Measurements from ENCODE around the gene RNF187.
A peak's percentile ranks its signal among the peaks of the same experiment; 100 is the strongest.

Gene RNF187

GRCh38 chr1:228469413-228470162 lies 17.6 kb upstream of the RNF187 start:
- TF ChIP-seq, protein P1, sequence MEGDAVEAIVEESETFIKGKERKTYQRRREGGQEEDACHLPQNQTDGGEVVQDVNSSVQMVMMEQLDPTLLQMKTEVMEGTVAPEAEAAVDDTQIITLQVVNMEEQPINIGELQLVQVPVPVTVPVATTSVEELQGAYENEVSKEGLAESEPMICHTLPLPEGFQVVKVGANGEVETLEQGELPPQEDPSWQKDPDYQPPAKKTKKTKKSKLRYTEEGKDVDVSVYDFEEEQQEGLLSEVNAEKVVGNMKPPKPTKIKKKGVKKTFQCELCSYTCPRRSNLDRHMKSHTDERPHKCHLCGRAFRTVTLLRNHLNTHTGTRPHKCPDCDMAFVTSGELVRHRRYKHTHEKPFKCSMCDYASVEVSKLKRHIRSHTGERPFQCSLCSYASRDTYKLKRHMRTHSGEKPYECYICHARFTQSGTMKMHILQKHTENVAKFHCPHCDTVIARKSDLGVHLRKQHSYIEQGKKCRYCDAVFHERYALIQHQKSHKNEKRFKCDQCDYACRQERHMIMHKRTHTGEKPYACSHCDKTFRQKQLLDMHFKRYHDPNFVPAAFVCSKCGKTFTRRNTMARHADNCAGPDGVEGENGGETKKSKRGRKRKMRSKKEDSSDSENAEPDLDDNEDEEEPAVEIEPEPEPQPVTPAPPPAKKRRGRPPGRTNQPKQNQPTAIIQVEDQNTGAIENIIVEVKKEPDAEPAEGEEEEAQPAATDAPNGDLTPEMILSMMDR (IDR thresholded peaks at IDR 0.05; ENCODE audit: extremely low read depth, missing control alignments) = no peak
- no peak for DNase-seq (ENCODE audit: low spot score)

- TF ChIP-seq, protein P1 (IDR thresholded peaks at IDR 0.05; ENCODE audit: extremely low read depth, missing control alignments) = no peak
- no peak for DNase-seq (ENCODE audit: low spot score)
Measured at GRCh38 chr1:228471154-228471761, 15.9 kb upstream of the RNF187 start.

DNA sequence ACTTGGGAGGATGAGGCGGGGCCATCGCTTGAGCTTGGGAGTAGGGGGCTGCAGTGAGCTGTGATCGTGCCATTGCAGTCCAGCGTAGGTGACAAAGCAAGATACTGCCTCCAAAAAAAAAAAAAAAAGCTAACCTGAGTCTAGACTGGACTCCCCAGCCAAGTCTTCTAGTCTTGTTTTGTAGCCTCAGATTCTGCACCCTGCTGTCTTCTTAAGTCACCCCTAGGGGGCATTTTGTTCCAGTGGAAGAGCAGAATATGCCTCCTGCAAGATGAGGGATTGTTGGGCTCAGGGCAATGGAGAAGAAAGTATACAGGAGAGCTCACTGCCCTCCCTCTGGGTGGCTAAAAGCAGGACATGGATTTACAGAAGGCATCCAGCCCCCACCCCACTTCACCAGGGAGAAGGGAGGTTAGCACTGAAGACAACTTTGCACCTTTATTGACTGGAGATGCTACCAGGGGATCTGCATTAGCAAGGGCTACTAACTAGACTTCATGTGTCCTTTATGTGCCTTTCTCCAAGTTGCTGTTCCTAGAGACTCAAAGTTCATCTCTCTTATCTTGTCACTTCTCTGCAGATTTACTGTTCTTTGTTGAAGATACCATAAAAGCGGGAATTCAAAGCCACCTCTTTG lies 15.3 kb upstream of the RNF187 start:
- peak; percentile 65 for DNase-seq (ENCODE audit: low spot score)
- TF ChIP-seq, protein P1 (IDR thresholded peaks at IDR 0.05; ENCODE audit: extremely low read depth, missing control alignments) = peak; percentile 54

GRCh38 chr1:228472655-228473054 lies 14.5 kb upstream of the RNF187 start:
- TF ChIP-seq, protein P1 (IDR thresholded peaks at IDR 0.05; ENCODE audit: extremely low read depth, missing control alignments) = no peak
- no peak for DNase-seq (ENCODE audit: low spot score)

- TF ChIP-seq, protein P1 (IDR thresholded peaks at IDR 0.05; ENCODE audit: extremely low read depth, missing control alignments) = no peak
Measured at GRCh38 chr1:228474507-228474906, 12.7 kb upstream of the RNF187 start.

GRCh38 chr1:228475812-228476211 lies 11.4 kb upstream of the RNF187 start:
- TF ChIP-seq, protein P1 (IDR thresholded peaks at IDR 0.05; ENCODE audit: extremely low read depth, missing control alignments) = no peak
- no peak for DNase-seq (ENCODE audit: low spot score)

More at GRCh38 chr1:228474507-228474906, 12.7 kb upstream of the RNF187 start:
- DNase-seq (ENCODE audit: low spot score) = no peak

DNA sequence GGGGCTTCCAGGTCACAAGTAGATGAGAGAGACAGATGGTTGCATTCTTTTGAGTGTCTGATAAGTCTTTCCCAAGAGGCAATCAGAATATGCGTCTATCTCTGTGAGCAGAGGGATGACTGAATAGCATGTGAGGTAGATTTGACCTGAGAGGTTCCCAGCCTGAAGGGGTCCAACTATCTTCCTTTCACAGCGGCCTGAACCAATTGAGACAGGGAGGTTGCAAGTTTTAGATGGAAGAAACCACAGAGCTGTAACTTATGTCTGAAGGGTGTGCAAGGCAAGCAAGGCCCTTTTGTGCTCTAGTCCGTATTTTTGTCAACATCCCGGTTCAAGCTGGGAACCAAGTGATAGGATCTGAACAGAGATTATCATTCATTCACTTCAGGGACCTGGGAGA lies 9.9 kb upstream of the RNF187 start:
- TF ChIP-seq, protein P1 (IDR thresholded peaks at IDR 0.05; ENCODE audit: extremely low read depth, missing control alignments) = no peak
- DNase-seq (ENCODE audit: low spot score) = no peak

Data from GM20000 (cell line).